K562 (cell line): Measurements from ENCODE around the gene CDCA5. TPM values are rescaled to one million over a fixed set of nuclear protein-coding genes. Genes with fewer than 3 reads are reported as not detected.

ENCODE experiments used
- ATAC-seq: fragments of 200-7000 bp; cut with Tn5 transposase; 3 replicates; pipeline ENCODE4 v1.9.1; 2020; ENCODE audit warnings: moderate library complexity
- BruUV-seq: library from RNA; stranded (reverse); fragments of 400-500 nt; replicated peaks from 2 replicates; lab custom pipeline; 2021; lab: Mats Ljungman, UMichigan
- CTCF ChIA-PET: fragments of 300-600 bp; formaldehyde crosslinking; extraction: SDS; loops from one replicate; lab custom pipeline; 2021; ENCODE audit warnings: low intra/inter-chr PET ratio; lab: Yijun Ruan, JAX
- POLR2A ChIA-PET: fragments of 300-600, 350-650 bp; sonication (Branson Sonifier 250); formaldehyde crosslinking; extraction: SDS; loops from one replicate; lab custom pipeline; 2021; ENCODE audit warnings: antibody characterized with exemption, inconsistent platforms; lab: Yijun Ruan, JAX
- DNase-seq, 4 experiments: peaks; one replicate each; pipeline versions ENCODE4 v3.0.0 to v3.0.0-alpha.2; 2011 to 2018; ENCODE audit warnings: low spot score in 3 of 4, mixed read lengths in 3 of 4; ENCODE audit errors: extremely low read depth in 1 of 4
- FAIRE-seq: peaks from 2 replicates; lab custom pipeline; 2011; peaks lifted over from hg19 to GRCh38; lab: Jason Lieb, UNC
- H2AFZ ChIP-seq: 2 replicates; pipeline ENCODE4 v1.6.0; 2011; ENCODE audit warnings: low read depth, low read length, control low read depth, inconsistent platforms
- H3K27ac ChIP-seq: fragments of 200-600 bp; 3 replicates; pipeline ENCODE4 v1.8.0; 2011; ENCODE audit warnings: low read depth, mild to moderate bottlenecking, control low read depth, inconsistent platforms, low read length, moderate library complexity, mixed read lengths; ENCODE audit errors: extremely low read depth
- H3K27me3 ChIP-seq, 2 experiments: fragments of 300-600 bp in 1 of 2; 2 replicates in 1 of 2; 3 replicates in 1 of 2; pipeline versions ENCODE4 v1.6.0 to v1.8.0; 2011; ENCODE audit warnings: inconsistent platforms in 2 of 2, low read length in 2 of 2, mild to moderate bottlenecking in 1 of 2, mixed read lengths in 1 of 2, moderate library complexity in 1 of 2; ENCODE audit not compliant: control insufficient read depth in 2 of 2, insufficient read depth in 2 of 2
- H3K36me3 ChIP-seq: fragments of 300-600 bp; 3 replicates; pipeline ENCODE4 v1.8.0; 2011; ENCODE audit warnings: mild to moderate bottlenecking, low read length, inconsistent platforms; ENCODE audit not compliant: control insufficient read depth, insufficient read depth
- H3K4me1 ChIP-seq, 2 experiments: fragments of 200-600 bp in 1 of 2; replicated peaks in 1 of 2; 2 replicates in 1 of 2; 3 replicates in 1 of 2; pipeline versions ENCODE4 v1.5.1 to v1.8.0; 2011; ENCODE audit warnings: inconsistent platforms in 2 of 2, low read length in 2 of 2, mild to moderate bottlenecking in 1 of 2, mixed read lengths in 1 of 2, moderate library complexity in 1 of 2; ENCODE audit not compliant: control insufficient read depth in 2 of 2, insufficient read depth in 2 of 2
- H3K4me2 ChIP-seq: 2 replicates; pipeline ENCODE4 v1.6.1; 2011; ENCODE audit warnings: low read length, control low read depth, inconsistent platforms, mixed read lengths; ENCODE audit not compliant: insufficient read depth
- H3K4me3 ChIP-seq: fragments of 200-600 bp; sonication (generic), shearing (Covaris generic); 2 replicates; pipeline ENCODE4 v1.5.1; 2016; ENCODE audit warnings: control low read depth, inconsistent platforms
- H3K79me2 ChIP-seq: fragments of 200-600 bp; 3 replicates; pipeline ENCODE4 v1.8.0; 2011; ENCODE audit warnings: low read length, inconsistent platforms; ENCODE audit not compliant: control insufficient read depth, insufficient read depth
- H3K9ac ChIP-seq, 2 experiments: 2 replicates each; pipeline versions ENCODE4 v1.6.0 to v1.6.1; 2011; ENCODE audit warnings: low read depth in 2 of 2, low read length in 2 of 2, control low read depth in 1 of 2, inconsistent platforms in 1 of 2, mild to moderate bottlenecking in 1 of 2, mixed read lengths in 1 of 2; ENCODE audit not compliant: insufficient read depth in 1 of 2
- H3K9me1 ChIP-seq: one replicate; pipeline ENCODE4 v1.6.0; 2011; ENCODE audit warnings: inconsistent platforms, mild to moderate bottlenecking, low read length, moderate library complexity; ENCODE audit not compliant: control insufficient read depth, insufficient read depth
- H3K9me3 ChIP-seq: replicated peaks from 2 replicates; pipeline ENCODE4 v1.5.1; 2011; ENCODE audit warnings: low read depth, low read length, inconsistent platforms; ENCODE audit not compliant: control insufficient read depth, insufficient read depth
- H4K20me1 ChIP-seq: replicated peaks from 2 replicates; pipeline ENCODE4 v1.6.1; 2011; ENCODE audit warnings: low read length, inconsistent platforms, mixed read lengths; ENCODE audit not compliant: control insufficient read depth, insufficient read depth
- CREM ChIP-seq: IDR thresholded peaks from 2 replicates; pipeline ENCODE4 v1.6.1; 2014; ENCODE audit warnings: antibody characterized with exemption, low read depth
- ESRRB ChIP-seq: fragments of 250-450 bp; sonication (Bioruptor Pico); IDR thresholded peaks from 2 replicates; pipeline ENCODE4 v1.5.0; 2020; ENCODE audit warnings: mild to moderate bottlenecking, moderate library complexity, borderline replicate concordance
- ETV6 ChIP-seq, 3 experiments: fragments of 150-350 bp in 1 of 3; sonication (generic) in 1 of 3; formaldehyde crosslinking in 1 of 3; IDR thresholded peaks; 2 replicates each; pipeline versions ENCODE4 v1.6.1 to v1.8.0; 2014 to 2022; ENCODE audit warnings: borderline replicate concordance in 2 of 3, low read depth in 2 of 3, antibody characterized with exemption in 1 of 3, low read length in 1 of 3, mild to moderate bottlenecking in 1 of 3, missing genetic modification reagents in 1 of 3
- HMG20B ChIP-seq: fragments of 250-450 bp; sonication (Bioruptor Pico); IDR thresholded peaks from 2 replicates; pipeline ENCODE4 v1.5.0; 2021; ENCODE audit warnings: mild to moderate bottlenecking
- MAX ChIP-seq: sonication (generic); formaldehyde crosslinking; IDR thresholded peaks from 2 replicates; pipeline ENCODE4 v1.9.0; 2022; ENCODE audit warnings: mild to moderate bottlenecking, missing genetic modification reagents
- POLR2G ChIP-seq: fragments of 200-400 bp; formaldehyde crosslinking; IDR thresholded peaks from 2 replicates; pipeline ENCODE4 v1.6.1; 2017; ENCODE audit warnings: low read depth, mild to moderate bottlenecking, antibody characterized with exemption, low read length, moderate library complexity
- PURB ChIP-seq: sonication (generic); formaldehyde crosslinking; IDR thresholded peaks from 2 replicates; pipeline ENCODE4 v1.9.0; 2021; ENCODE audit warnings: low read depth, mild to moderate bottlenecking, missing genetic modification reagents
- RFX1 ChIP-seq: fragments of 450-650 bp; IDR thresholded peaks from 2 replicates; pipeline ENCODE4 v1.6.1; 2016; ENCODE audit warnings: mild to moderate bottlenecking, moderate library complexity
- SAFB ChIP-seq: fragments of 200-400 bp; formaldehyde crosslinking; IDR thresholded peaks from 2 replicates; pipeline ENCODE4 v1.6.1; 2017; ENCODE audit warnings: low read depth, low read length, borderline replicate concordance
- TGIF2 ChIP-seq: sonication (generic); formaldehyde crosslinking; IDR thresholded peaks from 2 replicates; pipeline ENCODE4 v1.8.1; 2022; ENCODE audit warnings: mild to moderate bottlenecking, missing genetic modification reagents, moderate library complexity
- USF1 ChIP-seq: sonication (generic); formaldehyde crosslinking; IDR thresholded peaks from 2 replicates; pipeline ENCODE4 v1.9.0; 2022; ENCODE audit warnings: mild to moderate bottlenecking, missing genetic modification reagents
- ZNF232 ChIP-seq: sonication (generic); formaldehyde crosslinking; IDR thresholded peaks from 2 replicates; pipeline ENCODE4 v1.8.0; 2022; ENCODE audit warnings: mild to moderate bottlenecking, missing genetic modification reagents
- ZNF592 ChIP-seq: fragments of 450-650 bp; IDR thresholded peaks from 2 replicates; pipeline ENCODE4 v1.6.1; 2017; ENCODE audit warnings: antibody characterized with exemption, mild to moderate bottlenecking
- WGBS: fragments of 100-300 bp; shearing (Covaris generic); methylation state at CpG from one replicate; pipeline ENCODE4 v1.1.6; 2016; ENCODE audit warnings: low coverage, mixed read lengths; ENCODE audit not compliant: insufficient coverage; ENCODE audit errors: missing lambda C conversion rate; 5-methylcytosine and 5-hydroxymethylcytosine counted together
- in situ Hi-C: fragments of 300-500 bp; cut with MboI; formaldehyde crosslinking; loops from 4 replicates; pipeline ENCODE4 v1.15.0; 2018; ENCODE audit warnings: inconsistent platforms, mixed read lengths
- intact Hi-C: fragments of 100-400 bp; cut with micrococcal nuclease; formaldehyde crosslinking; loops from 2 replicates; pipeline ENCODE4 v1.14.2; 2022
- polyA plus RNA-seq, 8 experiments: library from polyadenylated mRNA; depleted of rRNA in 4 of 8; stranded (reverse) in 5 of 8; unstranded in 3 of 8; fragments of >200 nt; fragmentation: Nextera tagmentation in 2 of 8; fragmentation: Illumina TruSeq in 1 of 8; extraction: Ambion mirVana in 2 of 8; extraction: Trizol in 1 of 8; gene quantifications; 2 replicates each; pipeline versions ENCODE4 v1.2.1 to v1.2.3, GENCODE V29; 2011 to 2014; ENCODE audit warnings: inconsistent platforms in 1 of 8, missing spikeins in 1 of 8
- total RNA-seq, 7 experiments: library from RNA; depleted of rRNA in 6 of 7; stranded (reverse); fragments of >200 nt in 6 of 7; fragmentation: Illumina TruSeq in 2 of 7; extraction: Trizol in 2 of 7; gene quantifications; 2 replicates each; pipeline versions ENCODE4 v1.2.1 to v1.2.3, GENCODE V29; 2011 to 2021; ENCODE audit warnings: low replicate concordance in 1 of 7

The CDCA5 gene
- total and polyA plus RNA-seq, 9 of the 15 experiments (the other 6 are each of a cell fraction or from before 2014, with no cell fraction given): 18.9 to 94.3 (median 64.6) TPM

- peak overlapping the region; percentile 86 for H3K27ac ChIP-seq
- ChIA-PET CTCF (interaction anchor here (0.8 to 1.9 kb wide), 4 partner anchors 64 to 269 kb away, joined by 3 to 7 read pairs (median 6); partner anchors contain the start of gene ARL2), POLR2A (interaction anchor here (0.6 to 9.5 kb wide), 22 partner anchors 17 to 455 kb away, joined by 3 to 182 read pairs (median 4); partner anchors contain the start of genes BATF2, DPF2, POLA2 and SAC3D1)
- peaks cover 33 to 50% of the 10 kb centered on the region in 2 experiments for H3K4me1 ChIP-seq
- H3K27me3 ChIP-seq: no peaks in the 10 kb centered on the region
- in situ Hi-C loops: no loop called here
- intact Hi-C loops: loop anchor here (1.0 to 10.0 kb wide), 3 partner anchors 103 to 232 kb away; partner anchors contain the start of gene CDC42EP2
- DNase-seq (peak in 1 of 4 experiments; percentile 38), ATAC-seq (peak; percentile 6), FAIRE-seq (no peak)
- H3K4me3 ChIP-seq: peak overlapping the region; percentile 95
- no peaks in the 10 kb centered on the region for H3K9me3 ChIP-seq
- H3K36me3 ChIP-seq: peaks cover 58% of the 10 kb centered on the region
- H2AFZ ChIP-seq: 0 out of 2 replicates have a peak overlapping the region, but pooled peaks have one; percentile 41
- H3K9me1 ChIP-seq: no peaks in the 10 kb centered on the region
- peak overlapping the region; percentile 95 for H3K4me2 ChIP-seq
- BruUV-seq: no TSS peak
- peaks cover 48% of the 10 kb centered on the region for H3K79me2 ChIP-seq
- H4K20me1 ChIP-seq: no peaks in the 10 kb centered on the region
- peak overlapping the region; percentile 89 to 98 for H3K9ac ChIP-seq
- 7% methylated on average over 49 of the region's 68 CpGs for WGBS
- TF ChIP-seq SAFB (0 out of 2 replicates have a peak, but pooled peaks have one; percentile 13), POLR2G (no peak), TGIF2 (peak; percentile 66; the same call in 1 of the 2 replicates), ZNF232 (CRISPR knock-in tag) (0 out of 2 replicates have a peak, but pooled peaks have one; percentile 44), MAX (peak; percentile 88), CREM (0 out of 2 replicates have a peak, but pooled peaks have one; percentile 4), USF1 (CRISPR knock-in tag) (peak; percentile 56), ZNF592 (0 out of 2 replicates have a peak, but pooled peaks have one; percentile 61), ETV6 (IDR thresholded peaks at IDR 0.05; ENCODE audit: borderline replicate concordance in 1 of 2, low read depth in 2 of 2, low read length in 1 of 2) (no peak), ETV6 (CRISPR knock-in tag; IDR thresholded peaks at IDR 0.05; ENCODE audit: borderline replicate concordance) (peak; percentile 80; the same call in 1 of the 2 replicates), RFX1 (no peak), HMG20B (CRISPR knock-in tag) (0 out of 2 replicates have a peak, but pooled peaks have one; percentile 33), ESRRB (CRISPR knock-in tag) (no peak), PURB (CRISPR knock-in tag) (no peak)
Measured at GRCh38 chr11:65116370-65117205, 32.7 kb upstream of the CDCA5 start.
